ENCODE measurements around the gene ARL6IP5. TPM values are rescaled to one million over a fixed set of nuclear protein-coding genes. Genes with fewer than 3 reads are reported as not detected.

The ARL6IP5 gene
- total and polyA plus RNA-seq, 9 of the 15 experiments (the other 6 are each of a cell fraction or from before 2014, with no cell fraction given) = 10.3 to 54.0 (median 12.7) TPM

- TF ChIP-seq ARID4B (CRISPR knock-in tag; IDR thresholded peaks at IDR 0.05) (no peak), SUPT5H (IDR thresholded peaks at IDR 0.05) (peak; percentile 41), TBP (optimal IDR thresholded peaks at IDR 0.05; ENCODE audit: low read depth, low read length) (peak; percentile 78), KLF10 (CRISPR knock-in tag; IDR thresholded peaks at IDR 0.05) (no peak), MGA (IDR thresholded peaks at IDR 0.05) (0 out of 2 replicates have a peak, but pooled peaks have one; percentile 14), TSC22D4 (tag; IDR thresholded peaks at IDR 0.05) (no peak), ASH1L (IDR thresholded peaks at IDR 0.05; ENCODE audit: borderline replicate concordance, low read depth, partially characterized antibody) (no peak), TCF15 (CRISPR knock-in tag; IDR thresholded peaks at IDR 0.05) (no peak), ZNF316 (IDR thresholded peaks at IDR 0.05) (no peak), RBM34 (IDR thresholded peaks at IDR 0.05; ENCODE audit: borderline replicate concordance, insufficient read depth, low read length) (no peak), ZNF766 (CRISPR knock-in tag; conservative IDR thresholded peaks at IDR 0.05) (no peak), BMI1 (IDR thresholded peaks at IDR 0.05; ENCODE audit: low read length) (no peak)
These were observed 4.4 kb upstream of the ARL6IP5 start, which contains the start of gene UBA3 (continued) for GRCh38 chr3:69080233-69080920.

All from K562 (cell line).